Measurements from ENCODE around the gene DMXL1.
"Not testable (repeated sequence)": the region's sequence is repeated elsewhere in the genome, so short reads cannot be mapped to it uniquely, and the experiment has no call there.

The DMXL1 gene

GRCh38 chr5:119071561-119071995, 691 bp downstream of the DMXL1 start:
- peak in 1 of 2 experiments; percentile 23 for DNase-seq

GRCh38 chr5:119072496-119072895, 1.6 kb downstream of the DMXL1 start:
- DNase-seq: no peak

- not testable (repeated sequence) for DNase-seq
Measured at GRCh38 chr5:119073746-119074337, 3.0 kb downstream of the DMXL1 start.

- no peak for DNase-seq
Measured at GRCh38 chr5:119074419-119074818, 3.5 kb downstream of the DMXL1 start.

GRCh38 chr5:119075269-119075668, 4.4 kb downstream of the DMXL1 start:
- not testable (repeated sequence) for DNase-seq

GRCh38 chr5:119076080-119076479, 5.2 kb downstream of the DMXL1 start:
- DNase-seq: no peak

GRCh38 chr5:119077444-119077843, 6.6 kb downstream of the DMXL1 start:
- DNase-seq: no peak

- DNase-seq: no peak
Measured at GRCh38 chr5:119078071-119078846, 7.4 kb downstream of the DMXL1 start.

- no peak for DNase-seq
Measured at GRCh38 chr5:119078861-119079260, 8.0 kb downstream of the DMXL1 start.

- DNase-seq: no peak
Measured at GRCh38 chr5:119079318-119079921, 8.5 kb downstream of the DMXL1 start.

- DNase-seq: no peak
Measured at GRCh38 chr5:119080936-119081335, 10.0 kb downstream of the DMXL1 start.

GRCh38 chr5:119082691-119083090, 11.8 kb downstream of the DMXL1 start:
- no peak for DNase-seq

- DNase-seq: no peak
Measured at GRCh38 chr5:119083679-119084078, 12.8 kb downstream of the DMXL1 start.

- no peak for DNase-seq
Measured at GRCh38 chr5:119088438-119088837, 17.6 kb downstream of the DMXL1 start.

GRCh38 chr5:119095611-119096010, 24.7 kb downstream of the DMXL1 start:
- DNase-seq: no peak

GRCh38 chr5:119105971-119106370, 35.1 kb downstream of the DMXL1 start:
- DNase-seq: no peak

GRCh38 chr5:119112151-119112550, 41.3 kb downstream of the DMXL1 start:
- DNase-seq: no peak

- no peak for DNase-seq
Measured at GRCh38 chr5:119117237-119117636, 46.4 kb downstream of the DMXL1 start.

- DNase-seq: no peak
Measured at GRCh38 chr5:119118000-119118399, 47.1 kb downstream of the DMXL1 start.

- no peak for DNase-seq
Measured at GRCh38 chr5:119120893-119121292, 50.0 kb downstream of the DMXL1 start.

- not testable (repeated sequence) for DNase-seq
Measured at GRCh38 chr5:119122474-119122873, 51.6 kb downstream of the DMXL1 start.

- no peak for DNase-seq
Measured at GRCh38 chr5:119123280-119123679, 52.4 kb downstream of the DMXL1 start.

- no peak for DNase-seq
Measured at GRCh38 chr5:119129770-119130169, 58.9 kb downstream of the DMXL1 start.
